DMS 273 (cell line): ENCODE results near the gene ADCY4.

Source experiments
- DNase-seq: peaks from one replicate; lab custom pipeline; 2025; ENCODE audit not compliant: unreplicated experiment; lab: John Stamatoyannopoulos, UW

The ADCY4 gene

GRCh38 chr14:24339284-24340151 lies 4.6 kb upstream of the ADCY4 start, which contains the start of gene RIPK3:
Gene RIPK3 (minus strand): TSS chr14:24339991. CDS start chr14:24339826, 165 bp downstream.
- DNase-seq, result no peak

GRCh38 chr14:24338843-24339242 lies 4.0 kb upstream of the ADCY4 start:
- no peak for DNase-seq

- no peak for DNase-seq
These were observed 2.9 kb upstream of the ADCY4 start for GRCh38 chr14:24337824-24338175.

- no peak for DNase-seq
These were observed 2.4 kb upstream of the ADCY4 start for GRCh38 chr14:24337144-24337823.

- DNase-seq, result no peak
These were observed 745 bp upstream of the ADCY4 start for GRCh38 chr14:24335461-24336171.

- DNase-seq, result peak; percentile 87
These were observed 2.4 kb downstream of the ADCY4 start for GRCh38 chr14:24332268-24332993.

- no peak for DNase-seq
These were observed 3.1 kb downstream of the ADCY4 start for GRCh38 chr14:24331731-24332267.

GRCh38 chr14:24330973-24331674 lies 3.7 kb downstream of the ADCY4 start:
- DNase-seq, result no peak

- no peak for DNase-seq
These were observed 5.1 kb downstream of the ADCY4 start for GRCh38 chr14:24329736-24330135.

GRCh38 chr14:24329073-24329663 lies 5.7 kb downstream of the ADCY4 start:
- DNase-seq, result no peak

- peak; percentile 27 for DNase-seq
These were observed 7.0 kb downstream of the ADCY4 start for GRCh38 chr14:24327914-24328313.

GRCh38 chr14:24327303-24327702 lies 7.6 kb downstream of the ADCY4 start:
- DNase-seq, result no peak

GRCh38 chr14:24325963-24326362 lies 8.9 kb downstream of the ADCY4 start:
- no peak for DNase-seq

GRCh38 chr14:24325041-24325530 lies 9.8 kb downstream of the ADCY4 start:
- DNase-seq, result no peak

- no peak for DNase-seq
These were observed 10.8 kb downstream of the ADCY4 start for GRCh38 chr14:24324024-24324423.

GRCh38 chr14:24323341-24323740 lies 11.5 kb downstream of the ADCY4 start:
- no peak for DNase-seq

GRCh38 chr14:24322672-24323071 lies 12.2 kb downstream of the ADCY4 start:
- no peak for DNase-seq

GRCh38 chr14:24321212-24321975 lies 13.5 kb downstream of the ADCY4 start:
- no peak for DNase-seq
